Measurements from ENCODE around the gene GRAP2. TPM values are rescaled to one million over a fixed set of nuclear protein-coding genes. Genes with fewer than 3 reads are reported as not detected.
"Not testable (repeated sequence)": the region's sequence is repeated elsewhere in the genome, so short reads cannot be mapped to it uniquely, and the experiment has no call there.

Gene GRAP2
- total and polyA plus RNA-seq, 2 donors (not counting 3 experiments of a cell fraction or from before 2014, with no cell fraction given) = 0.04 TPM; not detected in 1

GRCh38 chr22:39883057-39883456 lies 17.8 kb upstream of the GRAP2 start:
- TF ChIP-seq JUN (IDR thresholded peaks at IDR 0.05; ENCODE audit: borderline replicate concordance, insufficient read depth, insufficient read length, low read depth) = no peak
- no peak for TF ChIP-seq EZH2 (IDR thresholded peaks at IDR 0.05; ENCODE audit: borderline replicate concordance, low read depth, low read length, severe bottlenecking)
- TF ChIP-seq GATA2 (IDR thresholded peaks at IDR 0.05; ENCODE audit: insufficient read depth, insufficient read length, low read depth, low read length) = no peak
- no peak for TF ChIP-seq MYC (IDR thresholded peaks at IDR 0.05; ENCODE audit: low read depth, low read length)
- TF ChIP-seq FOS (IDR thresholded peaks at IDR 0.05; ENCODE audit: borderline replicate concordance, insufficient read depth, low read length) = no peak
- FAIRE-seq = no peak
- no peak overlapping the region for H3K27ac ChIP-seq (ENCODE audit: insufficient read depth, low read depth, low read length)
- H3K4me2 ChIP-seq (ENCODE audit: insufficient read depth, low read length) = no peak overlapping the region
- no peak overlapping the region for H3K4me3 ChIP-seq (replicated peaks in 1 of 3; ENCODE audit: insufficient read depth in 1 of 3, low read depth in 1 of 3, low read length in 3 of 3)
- no peak overlapping the region for H2AFZ ChIP-seq (ENCODE audit: low read depth, low read length)
- no TSS peak for BruUV-seq (replicated peaks)
- no peaks in the 10 kb centered on the region for H3K36me3 ChIP-seq (ENCODE audit: control insufficient read depth in 2 of 2, extremely low read depth in 1 of 2, insufficient read depth in 2 of 2, low read length in 2 of 2)
- no peaks in the 10 kb centered on the region for H3K9me3 ChIP-seq (replicated peaks; ENCODE audit: control insufficient read depth, insufficient read depth, low read length)
- ChIA-PET CTCF (interaction anchor here (2.7 kb wide), 1 partner anchor 9 kb away, joined by 12 read pairs; no protein-coding TSS in a partner anchor), POLR2A (no interaction called here)
- no peak overlapping the region for H3K9ac ChIP-seq (replicated peaks; ENCODE audit: extremely low read depth, insufficient read depth, low read length)
- DNase-seq (ENCODE audit: low read depth, low spot score) = no peak
- H3K79me2 ChIP-seq (ENCODE audit: control insufficient read depth, insufficient read depth, low read length) = no peaks in the 10 kb centered on the region
- peaks cover 2% of the 10 kb centered on the region in 2 experiments for H3K27me3 ChIP-seq (ENCODE audit: control insufficient read depth in 2 of 2, insufficient read depth in 2 of 2, low read length in 2 of 2)
- H3K9me1 ChIP-seq (replicated peaks; ENCODE audit: control insufficient read depth, extremely low read depth, insufficient read depth, low read length) = no peaks in the 10 kb centered on the region
- no peaks in the 10 kb centered on the region for H4K20me1 ChIP-seq (replicated peaks; ENCODE audit: control insufficient read depth, extremely low read depth, insufficient read depth, low read length)
- dilution Hi-C loops (cut with MboI; ENCODE audit: extremely low pct_ligation_motif_present, low sequenced_read_pairs) = no loop called here
- intact Hi-C loops (cut with micrococcal nuclease) = no loop called here
- no peaks in the 10 kb centered on the region for H3K4me1 ChIP-seq (ENCODE audit: control insufficient read depth, extremely low read depth, insufficient read depth, low read length)

- H4K20me1 ChIP-seq (replicated peaks; ENCODE audit: control insufficient read depth, extremely low read depth, insufficient read depth, low read length); H3K4me2 ChIP-seq (ENCODE audit: insufficient read depth, low read length); intact Hi-C loops (cut with micrococcal nuclease); H3K9me1 ChIP-seq (replicated peaks; ENCODE audit: control insufficient read depth, extremely low read depth, insufficient read depth, low read length); POLR2A ChIA-PET; H3K9me3 ChIP-seq (replicated peaks; ENCODE audit: control insufficient read depth, insufficient read depth, low read length); FAIRE-seq; H3K27ac ChIP-seq (ENCODE audit: insufficient read depth, low read depth, low read length); H3K79me2 ChIP-seq (ENCODE audit: control insufficient read depth, insufficient read depth, low read length); BruUV-seq (replicated peaks); H3K36me3 ChIP-seq (ENCODE audit: control insufficient read depth in 2 of 2, extremely low read depth in 1 of 2, insufficient read depth in 2 of 2, low read length in 2 of 2); H3K27me3 ChIP-seq (ENCODE audit: control insufficient read depth in 2 of 2, insufficient read depth in 2 of 2, low read length in 2 of 2); H3K9ac ChIP-seq (replicated peaks; ENCODE audit: extremely low read depth, insufficient read depth, low read length); dilution Hi-C loops (cut with MboI; ENCODE audit: extremely low pct_ligation_motif_present, low sequenced_read_pairs); H3K4me1 ChIP-seq (ENCODE audit: control insufficient read depth, extremely low read depth, insufficient read depth, low read length); H2AFZ ChIP-seq (ENCODE audit: low read depth, low read length); DNase-seq (ENCODE audit: low read depth, low spot score); H3K4me3 ChIP-seq (replicated peaks in 1 of 3; ENCODE audit: insufficient read depth in 1 of 3, low read depth in 1 of 3, low read length in 3 of 3): not testable (repeated sequence)
- CTCF ChIA-PET = interaction anchor here (1.1 kb wide), 1 partner anchor 19 kb away, joined by 3 read pairs; no protein-coding TSS in a partner anchor
Observed at GRCh38 chr22:39889924-39890323, 11.0 kb upstream of the GRAP2 start.

All from endothelial cell of umbilical vein (primary cell).